KMS-11 (cell line): ENCODE results near the gene CACNG6.

Experiments used
- H2AFZ ChIP-seq: fragments of 200-600 bp; sonication (generic); 2 replicates; pipeline ENCODE4 v1.6.1; 2016; ENCODE audit warnings: antibody characterized with exemption, mixed run types, low read depth
- H3K27ac ChIP-seq: fragments of 200-600 bp; sonication (generic); 2 replicates; pipeline ENCODE4 v1.6.1; 2016; ENCODE audit warnings: mild to moderate bottlenecking, mixed run types
- H3K27me3 ChIP-seq: fragments of 200-600 bp; sonication (generic); 2 replicates; pipeline ENCODE4 v1.6.1; 2017; ENCODE audit warnings: mild to moderate bottlenecking, low read depth, mixed run types, moderate library complexity; ENCODE audit not compliant: insufficient read depth
- H3K36me3 ChIP-seq: fragments of 200-600 bp; sonication (generic); 2 replicates; pipeline ENCODE4 v1.6.1; 2017; ENCODE audit warnings: mild to moderate bottlenecking, mixed run types; ENCODE audit not compliant: insufficient read depth
- H3K4me1 ChIP-seq: fragments of 200-600 bp; sonication (generic); 2 replicates; pipeline ENCODE4 v1.6.1; 2016; ENCODE audit warnings: mild to moderate bottlenecking, low read depth, mixed run types; ENCODE audit not compliant: poor library complexity, severe bottlenecking
- H3K4me2 ChIP-seq: fragments of 200-600 bp; sonication (generic); 2 replicates; pipeline ENCODE4 v1.7.0; 2016; ENCODE audit warnings: mild to moderate bottlenecking, mixed run types
- H3K4me3 ChIP-seq: fragments of 200-600 bp; sonication (generic); IDR thresholded peaks from 2 replicates; pipeline ENCODE4 v1.6.1; 2017; ENCODE audit warnings: low read depth, low read length, mixed read lengths; ENCODE audit not compliant: insufficient read depth
- H3K79me2 ChIP-seq: fragments of 200-600 bp; sonication (generic); 2 replicates; pipeline ENCODE4 v1.6.1; 2016; ENCODE audit warnings: low read depth, mixed run types; ENCODE audit not compliant: insufficient read depth
- H3K9ac ChIP-seq: fragments of 200-600 bp; sonication (generic); 2 replicates; pipeline ENCODE4 v1.6.1; 2016; ENCODE audit warnings: mild to moderate bottlenecking, mixed run types
- H4K20me1 ChIP-seq: fragments of 200-600 bp; sonication (generic); 2 replicates; pipeline ENCODE4 v1.6.1; 2016; ENCODE audit warnings: mild to moderate bottlenecking, mixed run types; ENCODE audit not compliant: insufficient read depth
- CTCF ChIP-seq: fragments of 200-600 bp; sonication (generic); conservative IDR thresholded peaks from 2 replicates; pipeline ENCODE4 v1.6.1; 2017; ENCODE audit warnings: low read depth, mild to moderate bottlenecking, antibody characterized with exemption, low read length, moderate library complexity, mixed read lengths

The CACNG6 gene

GRCh38 chr19:53951947-53952346 lies 39.5 kb upstream of the CACNG6 start:
- no peak for TF ChIP-seq CTCF
- H3K27ac ChIP-seq = no peak overlapping the region
- no peaks in the 10 kb centered on the region for H3K36me3 ChIP-seq
- H4K20me1 ChIP-seq = no peaks in the 10 kb centered on the region
- no peaks in the 10 kb centered on the region for H3K4me1 ChIP-seq
- H3K79me2 ChIP-seq = no peaks in the 10 kb centered on the region
- H3K4me2 ChIP-seq = no peak overlapping the region
- H3K27me3 ChIP-seq = no peaks in the 10 kb centered on the region; the same call in 1 of the 2 replicates
- H3K9ac ChIP-seq = no peak overlapping the region
- no peak overlapping the region for H3K4me3 ChIP-seq
- no peak overlapping the region for H2AFZ ChIP-seq

- Histone ChIP-seq H3K9ac (no peak overlapping the region), H3K4me1 (no peaks in the 10 kb centered on the region), H3K79me2 (no peaks in the 10 kb centered on the region), H3K4me2 (no peak overlapping the region), H2AFZ (no peak overlapping the region), H3K4me3 (no peak overlapping the region), H3K27ac (no peak overlapping the region), H4K20me1 (no peaks in the 10 kb centered on the region), H3K27me3 (no peaks in the 10 kb centered on the region; the same call in 1 of the 2 replicates), H3K36me3 (no peaks in the 10 kb centered on the region)
- TF ChIP-seq CTCF = no peak
Observed at GRCh38 chr19:53953383-53953782, 38.1 kb upstream of the CACNG6 start.

- no peak overlapping the region for H3K4me3 ChIP-seq
- H3K79me2 ChIP-seq = no peaks in the 10 kb centered on the region
- H3K36me3 ChIP-seq = no peaks in the 10 kb centered on the region
- H3K27ac ChIP-seq = no peak overlapping the region
- no peak for TF ChIP-seq CTCF
- no peaks in the 10 kb centered on the region; the same call in 1 of the 2 replicates for H3K27me3 ChIP-seq
- no peak overlapping the region for H3K4me2 ChIP-seq
- H4K20me1 ChIP-seq = no peaks in the 10 kb centered on the region
- no peak overlapping the region for H3K9ac ChIP-seq
- H3K4me1 ChIP-seq = no peaks in the 10 kb centered on the region
- H2AFZ ChIP-seq = no peak overlapping the region
Observed at GRCh38 chr19:53957448-53958167, 33.8 kb upstream of the CACNG6 start.

- H2AFZ ChIP-seq = no peak overlapping the region
- no peak overlapping the region for H3K27ac ChIP-seq
- H3K27me3 ChIP-seq = no peaks in the 10 kb centered on the region; the same call in 1 of the 2 replicates
- no peak overlapping the region for H3K4me3 ChIP-seq
- H3K4me2 ChIP-seq = no peak overlapping the region
- no peak for TF ChIP-seq CTCF
- H3K79me2 ChIP-seq = no peaks in the 10 kb centered on the region
- no peaks in the 10 kb centered on the region for H3K36me3 ChIP-seq
- no peaks in the 10 kb centered on the region for H3K4me1 ChIP-seq
- no peak overlapping the region for H3K9ac ChIP-seq
- H4K20me1 ChIP-seq = no peaks in the 10 kb centered on the region
Observed at GRCh38 chr19:53958168-53958571, 33.3 kb upstream of the CACNG6 start.
